Suppressor macrophage treated with lipopolysaccharide for 1 hour (primary cell): ENCODE measurements around the gene KCNQ2.
A peak's percentile ranks its signal among the peaks of the same experiment; 100 is the strongest.
"Not testable (repeated sequence)": the region's sequence is repeated elsewhere in the genome, so short reads cannot be mapped to it uniquely, and the experiment has no call there.

Experiments
- DNase-seq, 3 donors: peaks; one replicate each; pipeline ENCODE4 v3.0.0-alpha.2; 2020 to 2022

Gene KCNQ2

DNA sequence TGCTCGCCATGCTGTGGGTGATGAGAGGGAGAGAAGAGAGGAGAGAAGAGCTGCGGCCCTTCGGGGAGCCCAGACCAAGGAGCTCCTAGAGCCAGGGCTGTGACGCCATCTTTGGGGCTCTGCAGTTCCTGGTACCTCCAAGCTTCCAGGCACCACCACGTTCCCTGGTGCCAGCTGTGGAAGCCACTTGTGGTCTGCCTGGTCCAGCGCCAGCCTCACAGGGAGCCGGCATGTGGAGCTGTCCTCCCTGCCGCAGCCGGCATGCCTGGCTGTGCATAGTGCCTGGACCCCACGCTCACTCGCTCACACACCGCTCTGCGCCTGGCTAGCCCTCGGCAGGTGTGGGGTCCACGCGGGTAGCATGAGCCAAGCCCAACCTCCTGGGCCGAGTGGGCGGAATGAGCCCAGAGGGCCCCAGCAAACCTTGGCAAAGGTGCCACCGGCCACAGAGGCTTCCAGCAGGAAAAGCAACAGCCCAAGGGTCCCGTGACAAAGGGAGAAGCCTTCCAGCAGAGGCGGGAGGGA is 92.0 kb downstream of the KCNQ2 start:
- DNase-seq: no peak

DNA sequence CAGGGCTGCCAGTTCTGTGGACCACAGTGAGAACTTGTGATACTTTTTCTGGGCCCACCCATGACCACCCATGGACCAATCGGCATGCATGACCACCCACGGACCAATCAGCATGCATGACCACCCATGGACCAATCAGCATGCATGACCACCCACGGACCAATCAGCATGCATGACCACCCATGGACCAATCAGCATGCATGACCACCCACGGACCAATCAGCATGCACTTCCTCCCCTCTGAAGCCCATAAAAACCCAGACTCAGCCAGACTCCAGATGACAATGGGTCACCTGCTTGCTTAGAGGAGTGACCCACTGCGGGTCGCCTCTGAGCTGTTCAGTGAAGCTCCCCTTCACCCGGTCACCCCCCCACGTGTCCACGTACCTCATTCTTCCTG is 92.6 kb downstream of the KCNQ2 start:
- DNase-seq: not testable (repeated sequence)

DNA sequence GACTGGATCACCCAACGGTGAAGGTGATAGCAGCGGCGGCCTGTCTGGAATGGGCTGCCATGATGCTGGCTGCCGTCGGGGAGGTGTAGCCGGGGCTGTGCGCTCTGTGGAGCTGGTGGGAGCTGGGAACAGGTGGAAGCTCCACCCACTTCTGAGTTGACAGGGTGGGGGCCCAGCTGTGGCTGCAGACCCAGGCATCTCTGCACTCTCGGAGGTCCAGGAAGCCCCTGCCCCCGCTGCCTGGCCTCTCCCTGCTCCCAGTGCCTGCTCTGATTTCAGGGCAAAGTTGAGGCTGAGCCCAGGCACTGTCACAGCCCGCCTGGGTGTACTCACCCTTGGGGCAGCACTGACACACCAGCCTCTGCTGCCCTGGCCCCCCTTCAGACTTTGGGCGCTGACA is 93.2 kb downstream of the KCNQ2 start:
- DNase-seq: no peak

DNA sequence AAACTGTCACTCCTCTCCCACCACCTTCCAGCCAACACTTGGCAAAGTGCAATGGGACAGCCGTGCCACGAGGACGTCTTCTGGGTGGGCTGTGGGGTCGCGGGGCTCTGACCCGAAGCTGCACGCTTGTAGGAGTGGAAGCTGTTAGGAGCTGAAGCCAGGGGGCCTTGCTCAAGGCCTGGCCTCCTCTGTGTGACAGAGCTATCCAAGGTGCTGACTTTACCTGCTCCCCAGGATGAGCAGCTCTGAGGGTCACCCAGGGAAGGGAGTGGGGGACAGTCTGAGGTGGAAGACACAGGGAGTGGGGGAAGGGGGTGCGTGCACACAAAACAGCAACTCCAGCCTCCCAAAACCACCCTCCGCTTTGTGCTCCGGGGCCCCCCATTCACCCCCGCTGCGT is 93.8 kb downstream of the KCNQ2 start:
- no peak for DNase-seq

DNA sequence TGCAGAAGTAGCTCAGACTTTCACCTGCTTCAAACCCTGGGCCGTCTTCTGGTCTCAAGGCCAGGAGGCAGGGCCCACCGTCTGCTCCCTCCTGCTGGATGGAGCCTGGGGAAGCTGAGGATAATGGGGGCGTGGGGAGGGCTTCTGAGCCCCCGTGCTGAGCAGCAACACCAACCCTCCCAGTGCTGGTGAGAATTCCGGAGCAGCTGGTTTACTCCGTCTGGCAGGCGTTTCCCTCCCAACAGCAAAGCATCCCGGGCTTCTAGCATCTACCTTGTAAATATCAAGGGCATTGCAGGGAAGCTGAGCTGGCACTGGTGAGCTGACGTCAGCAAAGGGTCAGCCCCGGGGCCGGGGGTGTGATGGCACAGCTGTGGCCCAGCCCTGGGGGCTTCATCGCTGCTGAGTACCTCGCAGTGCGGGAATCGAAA is 94.5 kb downstream of the KCNQ2 start:
- DNase-seq: no peak

DNA sequence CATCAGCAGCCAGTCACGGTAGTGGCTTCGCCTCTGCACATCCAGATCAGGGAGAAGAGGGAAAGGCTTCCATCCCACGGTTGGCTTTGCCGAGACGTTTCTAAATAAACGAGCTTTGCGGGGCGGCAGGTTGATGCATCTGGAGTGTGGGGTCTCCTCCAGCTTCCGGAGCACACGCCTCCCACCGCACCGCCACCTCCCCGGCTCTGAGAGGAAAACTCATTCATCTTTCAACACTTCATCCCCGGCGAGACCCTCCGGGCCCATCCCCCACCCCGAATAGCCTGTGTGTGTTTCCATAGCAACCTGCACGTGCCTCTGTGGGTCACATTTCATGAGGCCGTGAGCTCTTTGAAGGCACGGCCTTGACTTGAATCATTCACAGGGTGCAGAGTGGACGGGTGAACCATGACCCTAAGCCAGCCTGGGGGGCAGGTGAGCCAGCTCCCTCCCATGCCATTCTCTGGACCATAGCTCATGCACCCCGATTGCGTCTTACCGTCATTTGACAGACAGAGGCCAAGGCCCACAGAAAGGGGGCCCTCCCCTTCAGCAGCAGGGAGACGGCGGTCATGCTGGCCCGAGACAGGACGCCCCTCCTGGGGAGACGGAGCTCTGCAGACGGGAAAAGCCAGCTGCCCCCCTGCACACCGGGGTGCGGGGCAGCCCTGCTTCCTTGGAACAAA is 95.1 kb downstream of the KCNQ2 start:
- DNase-seq: no peak

DNA sequence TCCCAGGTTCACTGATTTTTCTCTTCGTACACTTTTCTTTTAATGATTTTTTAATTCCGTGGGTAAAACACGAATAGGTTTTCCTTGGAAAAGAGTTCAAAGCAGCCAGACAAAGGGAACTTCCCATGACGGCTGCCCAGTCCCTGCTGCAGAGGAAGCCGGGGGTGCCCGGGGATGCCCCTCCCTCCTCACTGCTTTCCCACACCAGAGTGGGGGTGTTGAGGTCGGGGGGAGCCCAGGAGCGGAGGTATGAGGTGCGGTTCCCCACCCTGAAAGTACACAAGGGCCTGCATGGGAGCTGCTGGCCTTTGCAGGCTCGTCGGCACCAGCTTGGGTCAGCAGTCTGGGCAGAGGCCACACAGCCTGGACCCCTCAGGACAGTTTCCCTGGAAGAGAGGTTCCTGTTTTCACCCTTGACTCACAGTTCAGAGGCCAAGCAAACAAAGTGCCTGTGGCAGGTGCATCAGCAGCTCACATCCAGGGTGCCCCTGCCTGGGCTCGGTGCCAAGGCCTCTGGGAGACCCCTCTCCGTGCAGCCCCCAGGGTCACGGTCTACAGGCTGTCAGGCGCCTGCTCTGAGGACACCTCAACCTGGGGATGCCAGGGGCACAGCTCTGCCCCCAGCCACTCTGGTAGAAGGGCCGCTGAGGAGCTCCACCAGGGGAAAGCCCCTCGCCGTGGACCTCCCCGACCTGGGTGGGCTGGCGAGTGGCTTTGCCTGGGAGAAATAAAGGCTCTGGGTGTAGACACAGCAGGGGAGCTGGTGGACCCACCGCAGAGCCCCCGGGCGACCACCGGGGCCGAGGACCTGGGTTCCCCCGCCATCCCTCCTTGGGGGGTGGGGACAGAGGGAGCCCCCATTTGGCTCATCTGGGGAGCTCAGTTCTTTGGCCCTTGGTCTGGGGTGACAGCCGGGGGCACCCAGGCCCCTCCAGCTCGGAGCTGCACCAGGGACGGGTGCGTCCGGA is 95.9 kb downstream of the KCNQ2 start:
- peak; percentile 17 to 49 (median 29) for DNase-seq

DNA sequence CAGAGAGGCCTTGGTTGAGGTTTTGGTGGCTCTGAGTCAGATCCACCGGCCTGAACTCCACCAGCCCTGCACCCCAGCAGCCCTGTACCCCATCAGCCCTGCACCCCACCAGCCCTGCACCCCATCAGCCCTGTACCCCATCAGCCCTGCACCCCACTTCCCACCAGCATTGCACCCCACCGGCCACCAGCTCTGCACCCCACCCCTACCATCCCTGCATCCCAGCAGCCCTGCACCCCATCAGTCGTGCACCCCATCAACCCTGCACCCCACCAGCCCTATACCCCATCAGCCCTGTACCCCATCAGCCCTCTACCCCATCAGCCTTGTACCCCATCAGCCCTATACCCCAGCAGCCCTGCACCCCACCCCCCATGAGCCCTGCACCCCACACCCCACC is 97.0 kb downstream of the KCNQ2 start:
- no peak for DNase-seq

DNA sequence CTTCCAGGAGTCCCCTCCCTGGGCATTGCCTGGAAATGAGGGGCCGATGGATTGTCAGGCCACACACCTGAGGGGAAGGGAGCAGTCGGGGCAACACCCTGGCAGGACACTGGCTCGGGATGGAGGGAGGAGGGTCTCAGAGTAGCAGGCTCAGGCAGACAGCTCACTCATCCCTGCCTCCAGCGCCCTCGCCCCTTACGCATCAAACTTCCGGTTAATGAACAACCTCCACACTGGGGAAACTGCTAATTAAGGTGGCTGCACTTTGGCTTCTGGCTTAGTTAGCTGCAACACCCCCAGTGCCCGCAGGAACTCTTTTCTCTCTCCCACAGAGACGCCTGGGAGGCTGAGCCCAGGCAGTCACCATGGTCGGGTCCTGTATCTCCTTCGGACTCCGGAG is 98.0 kb downstream of the KCNQ2 start:
- DNase-seq: no peak

DNA sequence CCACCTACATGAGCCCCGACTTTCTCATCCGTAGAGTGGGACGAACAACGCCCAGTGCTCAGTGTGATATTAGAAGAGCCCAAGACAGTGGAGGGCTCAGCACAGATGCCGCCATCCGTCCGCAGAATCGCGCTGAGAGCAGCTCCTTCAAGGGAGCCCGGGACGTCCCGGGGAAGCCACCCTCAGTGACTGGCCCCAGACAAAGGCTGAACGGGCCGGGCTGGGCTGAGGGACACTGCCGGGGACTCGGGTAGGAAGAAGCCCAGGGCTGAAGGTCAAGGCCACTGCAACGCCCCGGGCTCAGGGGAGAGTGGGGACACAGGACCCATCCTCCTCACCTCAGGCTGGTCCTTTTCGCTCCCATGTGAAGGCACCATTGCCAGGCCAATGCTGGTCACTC is 98.5 kb downstream of the KCNQ2 start:
- no peak for DNase-seq

DNA sequence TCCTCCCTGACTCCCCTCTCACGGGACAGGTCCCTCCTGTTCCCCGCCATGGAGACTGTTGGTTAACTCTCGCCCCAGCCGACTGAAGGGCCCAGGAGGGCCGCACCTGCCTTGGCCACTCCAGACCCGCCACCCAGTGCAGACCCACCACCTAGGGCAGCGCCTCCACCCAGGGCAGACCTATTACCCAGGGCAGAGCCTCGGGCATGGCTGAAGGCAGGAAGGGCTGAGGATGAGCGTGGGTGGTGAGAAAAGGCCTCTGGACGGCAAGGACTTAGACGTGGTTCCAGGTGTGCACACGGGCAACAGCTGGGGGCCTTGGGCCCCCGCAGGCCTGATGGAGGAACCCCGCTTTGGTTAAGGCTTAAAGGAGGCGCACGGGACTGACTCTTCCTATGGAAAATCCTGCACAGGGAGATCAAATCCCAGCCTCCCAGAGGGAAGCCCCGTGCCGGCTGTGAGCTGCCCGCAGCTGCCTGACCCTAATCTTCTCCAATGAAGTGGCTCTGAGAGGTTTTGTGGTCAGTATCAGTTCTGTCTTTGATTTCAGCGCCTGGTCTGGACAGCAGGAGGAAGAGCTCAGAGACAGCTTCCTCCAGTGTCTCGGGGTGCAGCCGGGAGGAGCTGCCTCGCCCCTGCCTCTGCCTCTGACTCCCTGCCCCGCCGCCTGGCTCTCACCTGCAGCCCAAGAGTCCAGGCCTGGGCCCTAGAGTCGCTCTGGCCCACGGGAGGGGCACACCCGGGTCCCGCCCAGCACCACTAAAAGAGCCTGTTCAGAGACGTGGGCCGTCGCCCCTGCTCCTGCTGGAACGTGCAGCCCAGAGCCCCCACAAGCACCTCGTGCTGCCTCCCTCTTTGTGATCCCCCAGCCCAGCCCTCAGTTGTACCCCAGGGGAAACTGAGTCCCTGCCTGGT is 99.2 kb downstream of the KCNQ2 start:
- no peak for DNase-seq

DNA sequence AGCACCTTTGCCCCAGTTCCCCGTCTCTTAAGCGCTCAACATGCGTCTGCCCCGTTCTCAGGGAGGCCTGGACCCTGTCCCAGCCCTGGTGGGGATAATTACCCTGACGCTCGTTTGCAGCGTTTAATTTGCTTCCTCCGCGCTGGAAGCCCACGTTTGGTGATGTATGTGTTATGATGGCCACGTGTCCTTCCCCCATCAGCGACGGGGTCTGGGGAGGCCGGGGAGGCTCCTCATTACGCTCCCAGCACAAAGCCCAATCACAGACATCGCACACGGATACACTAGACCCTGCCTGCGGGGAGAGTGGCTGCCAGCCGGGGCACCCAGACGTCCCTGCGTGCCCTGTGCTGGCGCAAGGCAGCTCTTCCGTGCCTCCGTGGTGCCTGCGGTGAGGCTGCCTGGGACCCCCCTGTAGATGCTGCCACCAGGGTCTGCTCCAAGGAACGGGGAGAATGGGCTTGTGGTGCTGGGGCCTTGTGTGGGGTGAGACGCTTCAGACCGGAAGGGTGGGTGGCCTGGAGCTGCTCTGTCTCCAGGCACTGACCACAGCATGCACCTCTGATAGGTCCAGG is 101.1 kb downstream of the KCNQ2 start:
- no peak for DNase-seq

DNA sequence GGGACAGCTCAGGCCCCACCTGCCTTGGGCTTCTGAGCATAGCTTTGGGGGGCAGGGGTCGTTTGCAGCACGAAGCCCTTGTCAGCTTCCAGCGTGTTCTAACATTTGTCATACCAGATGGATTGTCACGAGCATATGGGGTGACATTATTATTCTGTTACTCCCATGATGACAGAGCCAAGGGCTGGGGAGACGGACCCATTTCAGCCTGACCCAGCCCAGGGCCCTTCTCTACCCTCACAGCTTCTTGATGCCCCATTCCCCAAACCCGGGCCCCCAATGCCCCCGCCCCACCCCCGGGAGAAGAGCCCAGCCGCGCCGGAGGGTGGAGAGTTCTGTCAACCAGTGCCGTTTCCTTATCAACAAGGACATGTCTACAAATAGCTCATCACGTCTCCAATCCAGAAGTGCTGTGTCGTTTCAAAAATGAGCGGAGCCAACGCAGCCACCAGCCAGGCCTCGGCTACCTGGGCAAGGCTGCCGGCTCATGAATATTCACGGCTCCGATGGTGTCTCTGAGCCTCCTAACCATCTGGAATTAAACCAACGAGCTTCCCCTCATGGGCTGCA is 101.8 kb downstream of the KCNQ2 start:
- DNase-seq: no peak

DNA sequence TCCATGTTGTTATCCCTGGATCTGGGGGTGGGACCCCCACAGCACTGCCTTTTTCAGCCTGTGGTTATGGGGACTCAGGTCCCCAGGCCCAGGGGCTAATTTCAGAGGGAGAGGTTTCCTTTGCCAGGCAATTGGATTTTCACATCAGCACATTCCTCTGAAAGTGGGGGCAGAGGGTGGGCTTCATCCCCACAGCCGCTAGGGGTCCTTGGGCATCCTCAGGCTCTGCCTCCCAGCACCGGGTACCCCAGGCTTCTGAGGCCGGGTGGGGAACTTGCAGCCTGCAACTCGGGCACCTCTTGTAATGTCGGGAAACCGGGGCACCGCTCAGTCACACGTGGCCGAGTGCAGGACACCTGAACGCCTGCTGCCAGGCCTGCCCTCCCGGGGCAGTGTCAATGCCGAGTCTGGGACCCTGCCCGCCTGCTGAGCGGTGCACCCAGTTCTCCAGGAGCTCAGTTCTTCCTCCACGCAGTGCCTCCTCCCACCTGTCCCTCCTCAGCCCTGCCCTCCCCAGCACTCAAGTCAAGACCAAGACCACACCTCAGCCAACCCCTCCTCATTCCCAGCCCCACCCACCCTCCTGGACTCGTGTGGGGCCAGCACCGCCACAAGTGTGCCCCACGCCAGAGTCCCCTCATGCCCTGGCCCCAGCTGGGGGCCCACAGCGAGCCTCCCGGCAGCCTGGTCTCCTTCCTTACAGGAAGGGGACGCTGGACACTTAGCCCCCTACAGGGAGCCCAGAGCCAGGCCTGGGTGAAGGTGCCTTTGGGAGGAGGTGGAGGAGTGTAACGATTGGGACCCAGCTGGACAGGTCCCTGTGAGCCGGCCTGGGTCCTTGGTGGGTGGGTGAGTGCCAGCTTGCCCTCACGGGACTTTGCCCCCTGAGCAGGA is 102.5 kb downstream of the KCNQ2 start:
- no peak for DNase-seq

DNA sequence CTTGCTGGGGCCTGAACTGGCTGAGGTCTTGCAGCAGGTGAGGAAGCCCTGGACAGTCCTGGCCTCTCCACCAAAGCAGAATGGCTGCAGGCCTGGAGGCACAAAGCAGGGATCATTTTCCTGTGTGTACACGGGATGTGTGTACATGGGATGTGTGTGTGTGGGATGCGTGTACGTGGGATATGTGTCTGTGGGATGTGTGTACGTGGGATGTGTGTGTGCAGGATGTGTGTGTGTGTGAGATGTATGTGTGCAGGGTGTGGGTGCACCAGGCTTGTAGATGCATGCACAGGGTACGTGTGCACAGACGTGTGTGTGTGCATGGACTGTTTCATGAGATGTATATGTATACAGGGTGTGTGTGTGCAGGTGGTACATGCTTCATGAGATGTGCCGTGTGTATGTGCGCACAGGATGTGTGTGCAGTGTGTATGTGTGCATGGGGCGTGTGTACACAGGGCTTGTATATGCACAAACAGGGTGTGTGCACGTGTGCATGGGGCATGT is 103.4 kb downstream of the KCNQ2 start:
- DNase-seq: no peak

DNA sequence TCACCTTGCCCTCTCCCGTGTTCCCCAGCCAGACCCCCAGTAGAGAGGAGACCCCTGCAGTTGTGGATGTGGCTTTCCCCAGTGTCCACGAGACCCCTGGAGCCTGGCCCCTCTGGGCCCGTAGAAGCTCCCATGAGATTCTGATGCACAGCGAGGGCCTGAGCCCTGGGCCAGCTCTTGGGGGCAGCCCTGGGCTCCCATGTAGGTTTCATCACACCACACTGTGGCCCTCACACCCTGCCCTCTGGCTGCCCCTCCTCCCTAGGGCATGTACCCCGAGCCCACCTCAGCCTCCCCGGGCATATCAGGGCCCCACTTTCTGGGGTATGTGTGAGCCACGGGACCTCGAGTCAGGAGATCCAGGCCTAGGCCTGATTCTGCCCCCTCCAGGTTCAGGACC is 104.3 kb downstream of the KCNQ2 start:
- no peak for DNase-seq

DNA sequence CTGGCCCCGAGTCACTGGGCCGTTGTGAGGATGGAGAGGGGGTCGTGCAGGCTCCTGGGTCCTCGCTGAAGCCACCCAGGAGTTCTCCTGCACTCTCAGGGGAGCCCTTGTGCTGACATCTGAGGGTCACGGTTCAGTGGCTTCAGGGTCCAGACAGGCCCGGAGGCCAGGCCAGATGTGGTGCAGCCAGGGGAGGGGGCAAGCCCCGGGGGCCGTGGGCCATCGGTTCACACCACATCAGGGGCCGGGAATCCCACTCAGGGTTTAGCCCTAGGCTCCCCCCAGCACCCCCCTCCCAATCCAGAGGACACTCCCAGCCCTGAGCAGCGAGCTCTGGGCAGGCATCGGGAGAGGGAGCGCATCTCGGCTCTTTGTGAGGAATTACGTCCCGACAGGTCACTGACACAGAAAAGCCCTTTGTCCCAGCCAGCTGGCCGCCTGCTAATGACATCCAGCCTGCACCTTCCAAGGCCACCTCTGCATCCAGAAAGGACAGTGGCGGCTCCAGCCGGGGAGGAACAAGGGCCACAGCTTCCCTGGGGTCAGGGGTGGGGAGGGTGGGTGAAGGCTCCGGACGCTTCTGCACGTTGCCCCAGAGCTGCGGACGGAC is 104.9 kb downstream of the KCNQ2 start:
- no peak for DNase-seq

DNA sequence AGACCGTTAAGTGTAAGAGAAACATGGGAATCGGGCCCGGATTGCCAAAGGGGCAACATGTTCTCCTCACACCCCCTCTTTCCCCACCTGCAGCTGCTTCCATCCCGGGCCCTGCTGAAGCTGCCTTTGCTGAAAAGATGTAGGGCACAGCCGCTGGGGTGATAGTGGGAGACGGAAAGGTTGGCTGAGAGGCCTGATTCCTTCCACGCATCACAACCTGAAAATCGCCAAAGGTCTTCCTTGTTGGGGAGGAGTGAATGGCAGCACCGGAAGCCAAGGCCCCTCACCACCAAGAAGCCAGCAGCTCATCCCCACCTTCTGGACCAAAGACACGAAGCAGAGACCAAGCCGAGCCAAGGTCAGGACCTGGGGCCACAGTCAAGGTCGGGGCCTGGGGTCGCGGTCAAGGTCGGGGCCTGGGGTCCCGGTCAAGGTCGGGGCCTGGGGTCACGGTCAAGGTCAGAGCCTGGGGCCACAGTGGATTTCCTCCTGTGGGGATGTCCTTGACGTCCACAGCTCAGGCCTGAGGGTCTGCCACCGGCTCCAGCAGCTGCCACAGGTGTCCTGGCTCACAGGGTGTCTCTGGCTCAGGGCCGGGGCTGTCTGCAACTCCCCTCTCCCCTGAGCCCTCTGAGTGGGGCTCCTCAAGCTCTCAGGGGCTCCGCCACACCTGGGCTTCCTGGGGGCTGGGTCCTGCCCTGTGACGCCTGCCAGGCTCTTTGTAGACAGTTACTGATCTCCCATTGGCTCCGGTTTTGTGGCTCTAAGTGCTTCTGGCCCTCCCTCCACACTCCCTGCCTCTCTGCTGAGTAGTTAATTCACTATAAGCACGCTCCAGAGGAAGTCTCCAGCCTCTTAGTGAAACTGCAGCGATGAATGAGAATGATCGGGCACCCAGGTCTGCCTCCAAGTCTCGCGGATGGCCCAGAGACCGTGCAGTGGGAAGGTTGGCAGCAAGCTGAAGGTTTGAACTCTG is 105.8 kb downstream of the KCNQ2 start:
- no peak for DNase-seq
